Renal cortex interstitium (tissue), 11 donors: Measurements from ENCODE around the gene EIF4E2. TPM values are rescaled to one million over a fixed set of nuclear protein-coding genes. Genes with fewer than 3 reads are reported as not detected.
"Not testable (repeated sequence)": the region's sequence is repeated elsewhere in the genome, so short reads cannot be mapped to it uniquely, and the experiment has no call there.

ENCODE experiments used
- DNase-seq, 11 donors: peaks; one replicate each; pipeline ENCODE4 v3.0.0-alpha.2; 2013; ENCODE audit warnings: low read depth in 9 of 11, low spot score in 4 of 11; ENCODE audit errors: extremely low read depth in 1 of 11
- polyA plus RNA-seq, 3 donors: library from polyadenylated mRNA; unstranded; fragments of 120-200 nt; gene quantifications; one replicate each; pipeline ENCODE4 v1.2.1, GENCODE V29; 2013; ENCODE audit not compliant: insufficient read length in 3 of 3

The EIF4E2 gene
- polyA plus RNA-seq, 3 donors: 109 to 122 (median 121) TPM

DNA sequence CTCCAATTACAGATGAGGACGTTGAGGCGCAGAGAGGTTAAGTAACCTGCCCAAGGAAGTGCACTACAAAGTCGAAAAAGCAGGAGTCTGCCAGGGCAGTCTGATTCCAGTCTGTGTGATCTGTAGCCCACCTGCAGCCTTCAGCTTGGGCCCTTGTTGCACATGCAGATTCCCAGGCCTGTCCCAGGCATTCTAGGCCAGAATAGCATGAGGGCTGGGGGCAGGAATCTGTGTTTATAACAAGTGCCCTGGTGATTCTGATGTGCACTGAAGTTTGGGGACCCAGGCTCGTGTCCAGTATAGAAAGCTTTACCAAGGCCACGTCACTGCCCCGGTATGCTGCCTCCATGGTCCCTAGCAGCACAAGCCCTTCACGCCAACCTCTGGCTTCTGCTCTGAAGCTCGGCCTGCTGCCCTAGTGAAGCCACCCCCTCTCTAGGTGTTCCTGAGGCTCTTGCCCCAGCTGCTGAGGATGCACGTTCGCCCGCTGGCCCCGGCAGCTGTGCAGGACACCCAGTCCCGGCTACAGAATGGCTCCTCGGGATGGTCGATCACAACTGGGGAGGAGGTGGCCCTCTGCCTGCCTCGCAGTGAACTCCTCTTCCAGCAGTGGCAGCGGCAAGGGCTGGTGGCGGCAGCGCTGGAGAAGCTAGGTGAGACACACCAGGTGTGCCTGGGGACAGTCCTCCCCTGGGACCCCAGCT, 6.4 kb upstream of the EIF4E2 start:
- DNase-seq: no peak

DNA sequence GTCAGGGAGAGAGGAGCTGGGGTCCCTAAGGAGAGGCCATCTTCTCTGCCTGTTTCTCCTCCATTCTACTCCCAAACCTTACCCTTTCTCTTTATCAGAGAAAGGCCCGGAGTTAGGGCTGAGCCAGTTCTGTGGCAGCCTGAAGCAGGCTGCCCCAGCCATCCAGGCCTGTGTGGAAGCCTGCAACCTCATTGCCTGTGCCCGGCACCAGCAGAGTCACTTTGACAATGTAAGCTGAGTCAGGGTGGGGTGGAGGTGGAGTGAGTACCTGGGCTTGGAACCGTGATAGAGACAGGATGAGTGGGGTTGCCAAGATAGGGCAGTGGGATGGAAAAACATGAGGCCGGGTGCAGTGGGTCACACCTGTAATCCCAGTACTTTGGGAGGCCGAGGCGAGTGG, 5.8 kb upstream of the EIF4E2 start:
- DNase-seq: no peak

DNA sequence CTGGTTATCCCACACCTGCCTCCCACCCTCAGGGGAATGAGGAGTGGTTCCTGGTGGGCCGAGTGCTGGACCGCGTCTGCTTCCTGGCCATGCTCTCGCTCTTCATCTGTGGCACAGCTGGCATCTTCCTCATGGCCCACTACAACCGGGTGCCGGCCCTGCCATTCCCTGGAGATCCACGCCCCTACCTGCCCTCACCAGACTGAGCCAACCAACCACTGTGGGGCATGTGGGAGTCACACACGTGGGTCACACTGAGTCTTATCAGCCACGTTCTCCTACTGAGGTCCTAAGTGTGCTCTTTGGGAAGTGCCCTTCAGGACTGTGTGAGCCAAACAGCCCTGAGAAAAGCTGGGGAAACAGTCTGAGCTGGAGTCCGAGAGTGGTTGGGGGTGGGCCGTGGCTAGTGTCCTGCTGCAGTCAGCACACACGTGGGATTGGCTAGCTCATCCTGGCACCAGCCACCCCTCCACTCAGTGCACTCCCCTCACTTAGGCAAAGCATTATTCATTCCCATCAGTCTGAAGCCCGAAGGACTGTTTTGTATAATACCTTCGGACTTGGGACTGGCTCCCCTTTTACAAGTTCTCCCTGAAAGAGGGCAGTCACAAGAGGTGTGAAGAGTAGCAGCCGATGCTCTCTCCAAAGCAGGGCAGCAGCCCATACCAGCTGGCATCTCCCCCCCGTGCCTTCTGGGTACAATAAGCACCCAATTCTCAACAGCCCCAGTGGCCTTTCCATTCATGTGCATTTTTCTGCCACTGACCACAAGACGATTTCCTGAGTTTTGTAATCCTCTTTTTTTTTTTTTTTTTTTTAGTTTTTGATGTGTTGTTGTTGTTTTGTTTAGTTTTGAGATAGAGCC, 4.7 kb upstream of the EIF4E2 start:
- DNase-seq: no peak

DNA sequence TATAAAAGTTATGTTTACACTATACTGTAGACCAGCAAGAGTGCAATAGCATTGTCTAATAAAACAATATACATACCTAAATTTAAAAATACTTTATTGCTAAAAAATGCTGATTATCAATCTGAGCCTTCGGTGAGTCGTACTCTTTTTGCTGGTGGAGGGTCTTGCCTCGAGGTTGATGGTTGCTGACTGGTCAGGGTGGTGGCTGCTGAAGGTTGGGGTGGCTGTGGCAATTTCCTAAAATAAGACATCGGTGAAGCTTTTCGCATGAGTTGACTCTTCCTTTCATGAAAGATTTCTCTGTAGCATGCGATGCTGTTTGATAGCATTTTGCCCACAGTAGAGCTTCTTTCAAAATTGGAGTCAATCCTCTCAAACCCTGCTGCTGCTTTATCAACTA, 2.5 kb upstream of the EIF4E2 start:
- no peak for DNase-seq

DNA sequence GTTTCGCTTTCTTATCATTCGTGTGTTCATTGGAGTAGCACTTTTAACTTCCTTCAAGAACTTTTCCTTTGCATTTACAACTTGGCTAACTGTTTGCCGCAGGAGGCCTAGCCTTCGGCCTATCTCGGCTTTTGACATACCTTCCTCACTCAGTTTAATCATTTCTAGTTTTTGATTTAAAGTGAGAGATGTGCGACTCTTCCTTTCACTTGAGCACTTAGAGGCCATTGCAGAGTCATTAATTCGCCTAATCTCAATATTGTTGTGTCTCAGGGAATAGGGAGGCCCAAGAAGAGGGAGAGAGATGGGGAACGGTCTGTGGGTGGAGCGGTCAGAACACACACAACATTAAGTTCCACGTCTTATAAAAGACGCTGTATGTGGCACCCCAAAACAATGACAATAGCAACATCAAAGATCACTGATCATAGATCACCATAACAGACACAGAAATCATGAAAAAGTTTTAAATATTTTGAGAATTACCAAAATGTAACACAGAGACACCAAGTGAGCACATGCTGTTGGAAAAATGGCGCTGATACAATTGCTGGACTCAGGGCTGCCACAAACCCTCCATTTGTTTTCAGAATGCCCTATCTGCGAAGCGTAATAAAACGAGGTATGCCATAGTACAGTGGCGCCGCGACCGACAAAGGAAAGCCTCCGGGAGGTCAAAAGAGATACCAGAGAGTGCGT, 685 bp upstream of the EIF4E2 start:
- no peak for DNase-seq

DNA sequence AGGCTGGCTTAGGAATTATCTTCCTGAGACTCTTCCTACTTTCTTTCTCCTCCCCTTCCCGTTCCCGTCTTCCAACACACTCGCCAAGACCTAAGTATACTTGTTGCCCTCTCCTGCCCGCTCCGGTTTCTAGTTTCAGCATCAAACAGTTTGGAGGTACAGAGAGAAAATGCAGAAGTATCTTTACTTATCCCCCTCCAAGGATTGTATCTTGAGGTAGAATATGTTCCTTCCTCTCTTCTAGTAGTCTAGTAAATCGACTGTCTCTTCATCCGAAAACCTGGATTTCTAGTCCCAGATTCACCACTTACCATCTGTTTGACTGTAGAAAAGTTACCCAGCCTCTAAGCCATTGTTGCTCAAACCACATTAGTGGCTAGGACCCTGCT, 755 bp downstream of the EIF4E2 start:
- no peak for DNase-seq

DNA sequence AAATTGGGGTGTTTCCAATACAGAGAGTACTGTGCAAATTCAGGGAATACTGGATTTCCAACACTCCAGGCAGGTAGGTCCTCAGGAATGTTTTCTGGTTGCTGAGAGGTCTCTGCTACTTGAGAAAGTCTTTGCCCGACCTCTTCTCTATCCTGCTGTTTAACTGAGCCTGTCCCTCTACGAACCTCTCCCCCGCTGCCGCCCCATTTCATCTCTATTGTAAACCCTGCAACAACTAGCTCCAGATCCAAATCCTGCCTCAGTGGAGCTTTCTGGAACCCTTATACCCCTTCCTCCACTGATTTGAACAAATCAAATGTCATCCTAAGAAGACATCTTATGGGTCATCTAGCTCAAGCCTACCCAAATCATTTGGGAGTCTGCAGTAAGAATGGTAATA, 1.3 kb downstream of the EIF4E2 start:
- DNase-seq: no peak

DNA sequence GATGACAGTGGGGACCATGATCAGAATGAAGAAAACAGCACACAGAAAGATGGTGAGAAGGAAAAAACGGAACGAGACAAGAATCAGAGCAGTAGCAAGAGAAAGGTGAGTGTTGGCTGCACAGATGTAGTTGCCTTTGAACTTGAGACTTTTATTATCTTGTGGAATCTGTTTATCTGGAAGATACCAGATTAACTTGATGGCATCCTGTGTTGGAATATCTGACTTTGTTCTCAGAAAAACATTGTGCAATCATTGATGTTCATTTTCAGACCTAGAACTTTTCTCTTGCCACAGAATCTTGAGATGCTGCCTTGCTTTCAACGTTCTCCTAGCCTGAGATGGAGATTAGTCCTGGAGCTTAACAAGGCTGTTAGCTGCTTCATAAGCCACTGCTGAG, 5.9 kb downstream of the EIF4E2 start:
- DNase-seq: no peak

DNA sequence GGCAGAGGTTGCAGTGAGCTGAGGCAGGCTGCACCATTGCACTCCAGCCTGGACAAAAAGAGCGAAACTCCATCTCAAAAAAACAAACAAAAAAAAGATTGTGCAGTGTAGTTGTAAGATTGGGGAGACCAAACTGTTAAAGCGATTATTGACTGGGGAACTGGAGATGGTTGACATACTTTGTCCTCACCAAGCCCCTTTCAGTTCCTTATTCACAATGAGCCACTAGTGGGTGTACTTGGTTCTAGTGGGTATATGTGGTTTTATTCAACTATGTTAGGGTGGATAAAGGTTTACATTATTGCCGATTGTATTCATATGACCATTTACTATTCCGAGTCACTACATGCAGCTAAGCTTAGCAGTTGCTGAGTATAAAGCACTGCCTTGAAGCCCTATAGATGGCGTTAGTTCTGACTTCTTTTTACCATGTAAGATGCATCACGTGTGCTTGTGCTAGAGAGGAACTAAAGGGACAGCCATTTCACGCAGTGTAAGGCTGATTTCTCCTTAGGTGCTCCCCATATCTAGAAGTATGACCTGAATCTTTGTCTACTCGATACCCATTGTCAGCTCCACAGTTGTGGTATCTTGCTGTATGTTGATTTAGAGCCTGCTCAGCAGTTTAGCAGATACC, 12.1 kb downstream of the EIF4E2 start:
- no peak for DNase-seq

DNA sequence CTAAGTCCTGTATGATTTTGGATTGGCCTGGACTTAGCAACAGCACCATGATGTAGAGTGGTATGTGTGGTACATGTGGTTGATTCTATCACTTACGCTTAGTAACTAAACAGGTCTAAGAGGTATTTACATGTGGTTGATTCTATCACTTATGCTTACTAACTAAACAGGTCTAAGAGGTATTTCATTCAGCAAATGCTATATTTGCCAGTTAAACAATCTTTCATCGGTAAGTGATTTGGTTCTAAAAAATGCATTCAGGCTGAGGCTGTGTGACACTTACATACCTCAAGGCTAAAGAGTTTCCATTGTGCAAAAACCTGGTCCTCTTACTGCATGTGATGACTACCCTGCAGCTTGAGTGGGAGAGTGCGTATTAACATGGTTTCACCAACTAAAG, 13.1 kb downstream of the EIF4E2 start:
- DNase-seq: no peak

DNA sequence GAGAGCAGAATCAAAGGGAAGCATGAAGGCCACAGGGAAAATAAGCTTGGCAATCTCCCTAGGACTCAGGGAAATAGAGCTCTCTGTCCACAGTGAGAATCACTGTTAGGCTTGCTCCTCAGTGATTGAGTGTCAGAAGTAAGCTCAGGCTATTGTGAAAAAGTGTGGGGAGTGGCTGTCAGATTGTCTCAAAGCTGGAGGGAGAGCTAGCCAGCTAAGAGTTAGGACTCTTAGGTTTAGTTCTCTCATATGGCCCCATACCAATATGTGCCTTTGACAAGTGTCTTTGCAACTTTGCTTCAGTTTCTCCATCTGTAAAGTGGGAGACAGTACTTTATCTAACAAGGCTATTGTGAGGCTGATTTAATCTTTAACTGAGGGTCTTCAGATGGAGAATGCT, 17.2 kb downstream of the EIF4E2 start:
- DNase-seq: no peak

DNA sequence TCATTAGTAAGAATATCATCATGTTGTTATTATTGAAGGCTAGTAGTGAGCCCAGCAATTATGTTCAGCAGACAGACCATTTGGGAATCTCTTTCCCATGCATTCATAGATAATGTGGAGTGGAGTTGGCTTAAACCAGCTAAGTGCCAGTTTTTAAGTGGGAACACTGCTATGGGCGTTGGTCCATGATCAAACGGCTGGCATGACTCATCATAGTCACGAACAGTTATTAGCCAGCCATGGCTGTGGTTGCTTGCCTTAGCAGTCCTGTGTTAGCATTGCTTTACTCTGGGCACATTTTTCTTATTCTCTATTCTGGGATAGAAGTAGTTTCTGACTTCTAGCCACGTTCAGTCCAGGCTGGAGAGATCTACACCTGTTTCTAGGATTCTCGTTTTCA, 17.7 kb downstream of the EIF4E2 start:
- DNase-seq: no peak

DNA sequence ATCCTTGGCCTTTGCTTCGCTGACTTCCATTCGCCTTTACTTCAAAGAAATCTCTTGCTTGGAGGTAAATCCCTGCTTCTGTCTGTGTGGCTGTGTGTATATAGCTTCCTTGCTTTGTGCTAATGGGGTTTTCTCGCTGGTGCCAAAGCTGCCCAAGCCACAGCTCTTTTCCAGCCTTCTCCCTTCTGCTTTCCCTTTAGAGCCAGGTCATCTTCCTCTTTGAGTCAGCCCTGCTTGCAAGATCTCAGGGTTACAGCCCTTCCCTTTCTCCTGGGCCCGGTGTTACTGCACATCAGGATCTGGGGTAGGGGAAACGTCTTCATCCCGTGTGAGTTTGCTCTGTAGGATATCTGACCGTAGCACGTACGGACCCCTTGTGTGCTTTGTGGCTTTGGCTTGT, 19.1 kb downstream of the EIF4E2 start:
- no peak for DNase-seq

DNA sequence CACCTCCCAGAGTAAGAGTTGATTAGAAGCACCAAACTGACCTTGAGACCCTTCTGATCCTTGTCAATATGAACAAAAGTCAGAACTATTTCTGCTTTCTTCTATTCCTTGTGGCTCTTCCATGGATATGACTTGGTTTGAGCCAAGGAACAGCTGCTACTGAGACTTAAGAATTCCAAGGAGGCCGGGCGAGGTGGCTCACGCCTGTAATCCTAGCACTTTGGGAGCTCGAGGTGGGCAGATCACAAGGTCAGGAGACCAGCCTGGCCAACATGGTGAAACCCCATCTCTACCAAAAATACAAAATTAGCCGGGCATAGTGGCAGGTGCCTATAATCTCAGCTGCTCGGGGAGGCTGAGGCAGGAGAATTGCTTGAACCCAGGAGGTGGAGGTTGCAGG, 20.0 kb downstream of the EIF4E2 start:
- DNase-seq: not testable (repeated sequence)

DNA sequence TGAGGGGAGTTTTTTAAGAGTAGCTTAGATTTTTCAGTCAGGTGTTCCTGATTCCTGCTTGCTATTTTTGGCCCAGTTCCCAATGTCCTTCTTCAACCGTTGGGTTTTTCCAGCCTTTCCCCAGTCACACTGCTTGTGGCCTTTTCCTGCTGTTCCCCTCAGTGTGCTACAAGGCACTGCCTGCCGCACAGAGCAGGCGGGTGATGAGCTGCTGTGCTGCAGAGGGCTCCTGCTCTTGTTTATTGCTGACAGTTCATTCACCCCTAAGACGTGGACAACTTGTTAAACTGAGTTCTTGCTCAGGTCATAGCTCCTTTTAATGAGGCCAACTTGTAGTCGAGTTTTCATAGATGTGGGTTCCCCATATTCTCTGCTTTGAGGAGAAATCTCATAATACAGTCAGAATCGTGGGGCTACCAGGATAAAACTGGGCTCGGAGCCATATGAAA, 20.6 kb downstream of the EIF4E2 start:
- DNase-seq: no peak

DNA sequence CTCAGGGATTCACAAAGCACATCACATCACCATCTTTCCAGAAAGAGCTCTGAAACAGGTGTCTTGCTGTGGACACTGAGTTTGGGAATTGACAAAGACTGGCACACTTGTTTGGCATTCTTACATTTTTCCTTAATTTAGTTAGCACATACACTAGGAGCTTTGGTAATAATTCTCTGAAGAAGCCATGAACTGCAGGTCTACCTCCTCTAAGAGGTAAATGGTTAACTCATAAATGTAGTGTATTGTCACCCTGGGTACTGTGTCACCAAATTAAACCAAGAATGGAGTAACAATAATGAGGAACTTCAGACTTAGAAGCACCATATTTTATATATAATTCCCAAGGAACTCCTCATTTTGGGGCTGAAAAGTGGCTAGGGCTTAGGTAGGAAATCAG, 22.6 kb downstream of the EIF4E2 start:
- no peak for DNase-seq

DNA sequence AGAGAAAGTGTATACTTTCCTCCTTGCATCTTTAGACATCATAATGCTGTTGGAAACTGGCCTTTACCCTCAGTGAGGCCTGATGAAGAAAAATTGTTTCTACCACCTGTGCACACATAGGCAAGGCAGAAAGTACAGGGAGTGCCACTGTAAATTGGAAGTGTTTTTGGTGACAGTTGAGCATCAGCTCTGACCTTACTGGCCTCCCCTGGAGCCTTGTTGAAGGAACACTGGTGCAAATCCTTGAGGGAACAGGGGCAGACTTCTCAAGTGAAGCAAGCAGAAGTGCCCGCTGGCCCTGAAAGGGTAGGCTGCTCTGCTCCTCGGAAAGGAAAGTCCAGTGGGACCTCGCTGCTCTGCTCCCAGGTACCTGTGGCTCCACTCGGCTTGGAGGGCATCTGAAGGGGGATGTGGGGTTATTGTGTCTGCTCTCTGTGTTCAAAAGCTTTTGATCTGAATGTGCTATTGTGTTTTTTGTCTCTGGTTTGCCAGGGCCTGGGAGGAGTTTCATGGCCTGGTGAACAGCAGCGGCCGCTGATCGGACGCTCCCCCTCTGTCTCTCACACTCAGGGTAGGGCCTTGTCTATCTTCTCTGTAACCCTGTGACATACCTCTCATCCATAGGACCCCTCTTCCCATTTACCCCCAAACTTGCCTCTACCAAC, 23.4 kb downstream of the EIF4E2 start:
- no peak for DNase-seq

DNA sequence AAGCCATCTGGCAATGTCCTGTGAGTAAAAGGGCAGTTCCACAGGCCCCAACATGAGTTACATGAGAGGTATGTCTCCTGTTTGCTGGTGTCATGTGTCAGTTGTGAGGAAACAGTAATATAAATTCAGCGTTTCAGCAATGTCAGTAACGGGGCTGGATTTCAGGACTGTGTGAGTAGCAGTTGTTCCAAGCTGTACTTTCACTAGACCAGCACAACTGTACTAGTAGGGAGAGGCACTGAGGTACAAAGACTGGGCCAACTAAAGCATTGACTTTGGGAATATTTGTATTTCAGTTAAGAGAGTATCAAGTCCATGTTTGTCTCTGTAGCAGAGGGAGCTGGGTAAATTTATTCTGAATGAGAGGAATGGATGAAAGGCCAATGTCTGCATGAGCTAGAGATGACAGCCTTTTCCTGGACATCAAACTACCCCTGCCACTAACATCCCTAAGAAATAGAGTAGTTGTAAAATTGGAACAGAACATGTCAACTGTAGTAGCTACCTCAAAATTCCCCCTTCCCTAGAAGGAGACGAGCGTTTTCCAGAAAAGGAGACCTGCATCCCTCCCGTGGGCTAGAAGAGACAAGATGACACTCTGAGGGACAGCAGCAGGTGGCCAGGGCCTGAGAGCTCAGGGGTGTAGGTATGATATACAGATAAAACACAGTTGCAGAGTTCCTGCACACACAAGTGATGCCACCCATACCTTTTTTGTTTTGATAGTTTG, 24.4 kb downstream of the EIF4E2 start:
- DNase-seq: no peak

DNA sequence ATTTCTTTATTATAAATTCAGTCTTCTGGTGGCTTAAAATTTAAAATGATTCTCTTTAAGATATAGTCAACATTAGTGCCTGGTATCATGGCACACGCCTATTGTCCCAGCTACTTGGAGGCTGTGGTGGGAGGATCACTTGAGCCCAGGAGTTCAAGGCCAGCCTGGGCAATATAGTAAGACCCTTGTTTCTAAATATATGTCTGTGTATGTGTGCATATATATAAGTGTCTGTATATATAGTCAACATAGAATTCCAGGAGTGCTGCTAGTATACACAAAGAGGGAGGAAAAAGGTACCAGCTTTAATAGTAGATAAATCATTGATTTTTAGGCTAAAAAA, 24.9 kb downstream of the EIF4E2 start:
- no peak for DNase-seq
